PC-3 (cell line): ENCODE data around the gene PIPOX. TPM values are rescaled to one million over a fixed set of nuclear protein-coding genes. Genes with fewer than 3 reads are reported as not detected.

Source experiments
- ATAC-seq: fragments of 200-7000 bp; cut with Tn5 transposase; 2 replicates; pipeline ENCODE4 v1.9.1; 2020; ENCODE audit warnings: mild to moderate bottlenecking, moderate library complexity
- BruUV-seq: library from RNA; stranded (reverse); fragments of 400-500 nt; replicated peaks from 2 replicates; lab custom pipeline; 2021; lab: Mats Ljungman, UMichigan
- CTCF ChIA-PET: fragments of 300-600 bp; sonication (Branson Sonifier 250); formaldehyde crosslinking; loops from one replicate; lab custom pipeline; 2022; ENCODE audit warnings: antibody characterized with exemption; lab: Charles Lee
- POLR2A ChIA-PET: fragments of 300-600 bp; sonication (Branson Sonifier 250); formaldehyde crosslinking; loops from one replicate; lab custom pipeline; 2022; ENCODE audit warnings: antibody characterized with exemption; ENCODE audit not compliant: unreplicated experiment; lab: Charles Lee
- DNase-seq: peaks from one replicate; pipeline ENCODE4 v3.0.0-alpha.2; 2015
- H2AFZ ChIP-seq: fragments of 300-600 bp; sonication (generic); 2 replicates; pipeline ENCODE4 v1.6.0; 2016; ENCODE audit warnings: antibody characterized with exemption, low read length
- H3F3A ChIP-seq: fragments of 300-600 bp; sonication (generic); one replicate; pipeline ENCODE4 v1.6.0; 2017; ENCODE audit warnings: antibody characterized with exemption, low read length, control low read depth, mild to moderate bottlenecking; ENCODE audit not compliant: unreplicated experiment
- H3K27ac ChIP-seq: fragments of 300-600 bp; sonication (generic); 2 replicates; pipeline ENCODE4 v1.5.1; 2016; ENCODE audit warnings: mild to moderate bottlenecking, low read length
- H3K27me3 ChIP-seq: fragments of 300-600 bp; sonication (generic); 2 replicates; pipeline ENCODE4 v1.6.1; 2016; ENCODE audit warnings: low read length, mixed read lengths
- H3K36me3 ChIP-seq: fragments of 300-600 bp; sonication (generic); 2 replicates; pipeline ENCODE4 v1.6.1; 2016; ENCODE audit warnings: low read depth, mixed run types, low read length, mixed read lengths
- H3K4me1 ChIP-seq: fragments of 300-600 bp; sonication (generic); 2 replicates; pipeline ENCODE4 v1.5.1; 2016; ENCODE audit warnings: low read length; ENCODE audit not compliant: insufficient read depth
- H3K4me2 ChIP-seq: fragments of 300-600 bp; sonication (generic); 2 replicates; pipeline ENCODE4 v1.6.0; 2016; ENCODE audit warnings: low read length
- H3K4me3 ChIP-seq: fragments of 300-600 bp; sonication (generic); 2 replicates; pipeline ENCODE4 v1.5.1; 2016; ENCODE audit warnings: mild to moderate bottlenecking, low read length, mixed read lengths
- H3K79me2 ChIP-seq: fragments of 300-600 bp; sonication (generic); 2 replicates; pipeline ENCODE4 v1.6.1; 2017; ENCODE audit warnings: low read length, mixed read lengths
- H3K9ac ChIP-seq: fragments of 300-600 bp; sonication (generic); 2 replicates; pipeline ENCODE4 v1.6.0; 2016; ENCODE audit warnings: mild to moderate bottlenecking, low read length
- H3K9me2 ChIP-seq: fragments of 300-600 bp; sonication (generic); replicated peaks from 2 replicates; pipeline ENCODE4 v1.6.1; 2016; ENCODE audit warnings: mixed run types, low read length, mixed read lengths
- H3K9me3 ChIP-seq: fragments of 300-600 bp; sonication (generic); 2 replicates; pipeline ENCODE4 v1.6.1; 2016; ENCODE audit warnings: low read length, mixed read lengths
- H4K20me1 ChIP-seq: fragments of 300-600 bp; sonication (generic); 2 replicates; pipeline ENCODE4 v1.6.1; 2016; ENCODE audit warnings: low read length, mixed read lengths
- EZH2 ChIP-seq: fragments of 300-600 bp; sonication (generic); IDR thresholded peaks from one replicate; pipeline ENCODE4 v1.6.1; 2017; ENCODE audit warnings: antibody characterized with exemption, mild to moderate bottlenecking, low read length; ENCODE audit not compliant: unreplicated experiment
- EZH2phosphoT487 ChIP-seq: fragments of 300-600 bp; sonication (generic); IDR thresholded peaks from 2 replicates; pipeline ENCODE4 v1.6.1; 2018; ENCODE audit warnings: mild to moderate bottlenecking, antibody characterized with exemption, low read length, borderline replicate concordance
- intact Hi-C: fragments of 100-400 bp; cut with micrococcal nuclease; formaldehyde crosslinking; loops from 2 replicates; pipeline ENCODE4 v1.9.0; 2023
- total RNA-seq: library from RNA; depleted of rRNA; stranded (reverse); fragments of >200 nt; gene quantifications from 2 replicates; pipeline ENCODE4 v1.2.3, GENCODE V29; 2014
- TF ChIP-seq, protein P1 (sequence below): fragments of 300-600 bp; sonication (generic); conservative IDR thresholded peaks from 2 replicates; pipeline ENCODE4 v1.5.1; 2017; ENCODE audit warnings: antibody characterized with exemption, low read depth, mild to moderate bottlenecking, low read length

The PIPOX gene
- total RNA-seq, 1 experiment from 2014 or later: 0.87 TPM

- intact Hi-C loops: no loop called here
- no peak overlapping the region for H3K27ac ChIP-seq
Measured at GRCh38 chr17:29051194-29051593, 8.3 kb downstream of the PIPOX start.

DNA sequence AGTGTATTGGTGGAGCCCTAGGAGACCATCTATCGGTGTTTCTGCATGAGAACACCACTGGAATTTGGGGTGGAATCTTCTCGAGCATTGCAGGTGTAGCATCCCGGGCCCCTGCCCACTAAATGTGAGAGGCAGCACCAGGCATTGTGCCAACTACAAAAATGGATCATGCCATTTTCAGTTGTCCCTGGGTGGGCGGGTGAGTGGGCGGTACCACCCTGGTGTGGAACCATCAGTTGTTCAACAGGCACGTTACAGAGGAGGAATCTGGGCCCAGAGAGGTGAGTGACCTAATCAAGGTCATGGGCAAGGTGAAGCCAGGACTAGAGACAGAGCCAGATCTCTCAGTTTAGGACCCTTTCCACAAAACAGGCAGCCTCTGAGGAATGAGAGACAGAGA is 8.8 kb downstream of the PIPOX start:
- no TSS peak for BruUV-seq
- CTCF ChIA-PET: no interaction called here

More at GRCh38 chr17:29051194-29051593, 8.3 kb downstream of the PIPOX start:
- ChIA-PET CTCF (no interaction called here), POLR2A (no interaction called here)
- no peaks in the 10 kb centered on the region for H3K9me2 ChIP-seq
- H3F3A ChIP-seq: no peaks in the 10 kb centered on the region
- H3K4me2 ChIP-seq: no peak overlapping the region
- TF ChIP-seq EZH2: no peak
- TF ChIP-seq, protein P1, sequence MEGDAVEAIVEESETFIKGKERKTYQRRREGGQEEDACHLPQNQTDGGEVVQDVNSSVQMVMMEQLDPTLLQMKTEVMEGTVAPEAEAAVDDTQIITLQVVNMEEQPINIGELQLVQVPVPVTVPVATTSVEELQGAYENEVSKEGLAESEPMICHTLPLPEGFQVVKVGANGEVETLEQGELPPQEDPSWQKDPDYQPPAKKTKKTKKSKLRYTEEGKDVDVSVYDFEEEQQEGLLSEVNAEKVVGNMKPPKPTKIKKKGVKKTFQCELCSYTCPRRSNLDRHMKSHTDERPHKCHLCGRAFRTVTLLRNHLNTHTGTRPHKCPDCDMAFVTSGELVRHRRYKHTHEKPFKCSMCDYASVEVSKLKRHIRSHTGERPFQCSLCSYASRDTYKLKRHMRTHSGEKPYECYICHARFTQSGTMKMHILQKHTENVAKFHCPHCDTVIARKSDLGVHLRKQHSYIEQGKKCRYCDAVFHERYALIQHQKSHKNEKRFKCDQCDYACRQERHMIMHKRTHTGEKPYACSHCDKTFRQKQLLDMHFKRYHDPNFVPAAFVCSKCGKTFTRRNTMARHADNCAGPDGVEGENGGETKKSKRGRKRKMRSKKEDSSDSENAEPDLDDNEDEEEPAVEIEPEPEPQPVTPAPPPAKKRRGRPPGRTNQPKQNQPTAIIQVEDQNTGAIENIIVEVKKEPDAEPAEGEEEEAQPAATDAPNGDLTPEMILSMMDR: no peak
- TF ChIP-seq EZH2phosphoT487: no peak
- H3K4me3 ChIP-seq: no peak overlapping the region
- H3K79me2 ChIP-seq: no peaks in the 10 kb centered on the region
- no peaks in the 10 kb centered on the region for H3K4me1 ChIP-seq
- H3K9me3 ChIP-seq: no peaks in the 10 kb centered on the region
- H3K9ac ChIP-seq: no peak overlapping the region
- ATAC-seq (no peak), DNase-seq (no peak)
- peaks cover 22% of the 10 kb centered on the region for H3K27me3 ChIP-seq
- BruUV-seq: no TSS peak
- H2AFZ ChIP-seq: no peak overlapping the region
- no peaks in the 10 kb centered on the region for H4K20me1 ChIP-seq
- H3K36me3 ChIP-seq: no peaks in the 10 kb centered on the region

GRCh38 chr17:29054835-29055234 is 11.9 kb downstream of the PIPOX start:
- 0 out of 2 replicates have a peak, but pooled peaks cover 1% of the 10 kb centered on the region for H3K27me3 ChIP-seq
- intact Hi-C loops: no loop called here

More for the DNA sequence above, 8.8 kb downstream of the PIPOX start:
- Histone ChIP-seq H4K20me1 (no peaks in the 10 kb centered on the region), H3K79me2 (no peaks in the 10 kb centered on the region), H3K4me2 (no peak overlapping the region), H3K9ac (no peak overlapping the region), H3K9me2 (no peaks in the 10 kb centered on the region), H3K4me1 (no peaks in the 10 kb centered on the region), H3K9me3 (no peaks in the 10 kb centered on the region), H3K36me3 (no peaks in the 10 kb centered on the region), H3K4me3 (no peak overlapping the region), H3F3A (no peaks in the 10 kb centered on the region), H2AFZ (no peak overlapping the region), H3K27ac (no peak overlapping the region), H3K27me3 (peaks cover 17% of the 10 kb centered on the region)
- POLR2A ChIA-PET: no interaction called here
- intact Hi-C loops: no loop called here
- DNase-seq: no peak
- no peak for ATAC-seq
- TF ChIP-seq EZH2phosphoT487: no peak

More at GRCh38 chr17:29054835-29055234, 11.9 kb downstream of the PIPOX start:
- ChIA-PET CTCF (no interaction called here), POLR2A (interaction anchor here (0.6 kb wide), 1 partner anchor 54 kb away, joined by 6 read pairs; no protein-coding TSS in a partner anchor)
- Histone ChIP-seq H2AFZ (no peak overlapping the region), H3K9me2 (no peaks in the 10 kb centered on the region), H3K36me3 (no peaks in the 10 kb centered on the region), H3K4me1 (no peaks in the 10 kb centered on the region), H3K79me2 (no peaks in the 10 kb centered on the region), H3K9me3 (no peaks in the 10 kb centered on the region), H3K9ac (no peak overlapping the region), H4K20me1 (no peaks in the 10 kb centered on the region), H3F3A (no peaks in the 10 kb centered on the region), H3K4me2 (no peak overlapping the region), H3K27ac (no peak overlapping the region), H3K4me3 (no peak overlapping the region)
- BruUV-seq: no TSS peak
- no peak for ATAC-seq
- TF ChIP-seq, protein P1: no peak
- no peak for TF ChIP-seq EZH2phosphoT487
- no peak for TF ChIP-seq EZH2
- no peak for DNase-seq
